HepG2 (cell line): Measurements from ENCODE around the gene ZSCAN31. TPM values are rescaled to one million over a fixed set of nuclear protein-coding genes. Genes with fewer than 3 reads are reported as not detected.

Source experiments
- CAMTA2 ChIP-seq: sonication (generic); formaldehyde crosslinking; IDR thresholded peaks from 2 replicates; pipeline ENCODE4 v1.4.0; 2020; ENCODE audit warnings: mild to moderate bottlenecking, missing genetic modification reagents, borderline replicate concordance
- CHD4 ChIP-seq: fragments of 200-600 bp; sonication (generic); IDR thresholded peaks from 2 replicates; pipeline ENCODE4 v1.7.0; 2017; ENCODE audit warnings: mild to moderate bottlenecking, low read length, borderline replicate concordance
- FOXJ3 ChIP-seq: sonication (generic); formaldehyde crosslinking; IDR thresholded peaks from 2 replicates; pipeline ENCODE4 v1.4.0; 2020; ENCODE audit warnings: missing genetic modification reagents, mild to moderate bottlenecking, borderline replicate concordance
- MTF2 ChIP-seq: sonication (generic); formaldehyde crosslinking; IDR thresholded peaks from 2 replicates; pipeline ENCODE4 v1.5.0; 2020; ENCODE audit warnings: missing genetic modification reagents, borderline replicate concordance
- MXD4 ChIP-seq: IDR thresholded peaks from 2 replicates; pipeline ENCODE4 v1.6.1; 2016; ENCODE audit warnings: mild to moderate bottlenecking, missing biosample characterization, missing genetic modification reagents
- POLR2A ChIP-seq, 2 experiments: IDR thresholded peaks; 2 replicates each; pipeline ENCODE4 v1.6.1; 2011; ENCODE audit warnings: low read depth in 2 of 2, low read length in 2 of 2, mild to moderate bottlenecking in 1 of 2, moderate library complexity in 1 of 2; ENCODE audit not compliant: insufficient read depth in 1 of 2
- PRDM15 ChIP-seq: sonication (generic); formaldehyde crosslinking; IDR thresholded peaks from 2 replicates; pipeline ENCODE4 v1.4.0; 2020; ENCODE audit warnings: missing genetic modification reagents
- SP140L ChIP-seq: sonication (generic); formaldehyde crosslinking; IDR thresholded peaks from 2 replicates; pipeline ENCODE4 v1.4.0; 2020; ENCODE audit warnings: missing genetic modification reagents, borderline replicate concordance
- SPEN ChIP-seq: sonication (generic); formaldehyde crosslinking; IDR thresholded peaks from 2 replicates; pipeline ENCODE4 v1.5.1; 2020; ENCODE audit warnings: low read depth, mild to moderate bottlenecking, missing genetic modification reagents
- THAP8 ChIP-seq: sonication (generic); formaldehyde crosslinking; IDR thresholded peaks from 2 replicates; pipeline ENCODE4 v1.5.1; 2020; ENCODE audit warnings: missing genetic modification reagents, mild to moderate bottlenecking, borderline replicate concordance
- THYN1 ChIP-seq: sonication (generic); formaldehyde crosslinking; IDR thresholded peaks from 2 replicates; pipeline ENCODE4 v1.8.1; 2023; ENCODE audit warnings: low read depth, mild to moderate bottlenecking, moderate library complexity, missing genetic modification reagents, borderline replicate concordance
- TIGD3 ChIP-seq: sonication (generic); formaldehyde crosslinking; IDR thresholded peaks from 2 replicates; pipeline ENCODE4 v1.5.1; 2020; ENCODE audit warnings: mild to moderate bottlenecking, missing genetic modification reagents, borderline replicate concordance
- ZFP62 ChIP-seq: sonication (generic); formaldehyde crosslinking; IDR thresholded peaks from 2 replicates; pipeline ENCODE4 v1.4.0; 2020; ENCODE audit warnings: missing genetic modification reagents
- ZNF10 ChIP-seq: sonication (generic); formaldehyde crosslinking; IDR thresholded peaks from 2 replicates; pipeline ENCODE4 v1.4.0; 2020; ENCODE audit warnings: mild to moderate bottlenecking, low read depth, missing genetic modification reagents, borderline replicate concordance
- ZNF225 ChIP-seq: sonication (generic); formaldehyde crosslinking; IDR thresholded peaks from 2 replicates; pipeline ENCODE4 v1.4.0; 2020; ENCODE audit warnings: mild to moderate bottlenecking, missing genetic modification reagents
- ZNF275 ChIP-seq: sonication (generic); formaldehyde crosslinking; IDR thresholded peaks from 2 replicates; pipeline ENCODE4 v1.8.0; 2022; ENCODE audit warnings: missing genetic modification reagents, mild to moderate bottlenecking, inconsistent platforms, borderline replicate concordance
- ZNF446 ChIP-seq: sonication (generic); formaldehyde crosslinking; IDR thresholded peaks from 2 replicates; pipeline ENCODE4 v1.5.0; 2020; ENCODE audit warnings: mild to moderate bottlenecking, missing genetic modification reagents
- ZNF580 ChIP-seq: IDR thresholded peaks from 2 replicates; pipeline ENCODE4 v1.6.1; 2016; ENCODE audit warnings: low read depth, borderline replicate concordance
- ZNF614 ChIP-seq: IDR thresholded peaks from 2 replicates; pipeline ENCODE4 v1.6.1; 2018; ENCODE audit warnings: missing biosample characterization, missing genetic modification reagents, inconsistent platforms, borderline replicate concordance
- ZNF749 ChIP-seq: sonication (generic); formaldehyde crosslinking; IDR thresholded peaks from 2 replicates; pipeline ENCODE4 v1.8.0; 2022; ENCODE audit warnings: mild to moderate bottlenecking, missing genetic modification reagents, moderate library complexity, borderline replicate concordance
- ZNF768 ChIP-seq: sonication (generic); formaldehyde crosslinking; IDR thresholded peaks from 2 replicates; pipeline ENCODE4 v1.4.0; 2020; ENCODE audit warnings: missing genetic modification reagents
- ZNF776 ChIP-seq: sonication (generic); formaldehyde crosslinking; IDR thresholded peaks from 2 replicates; pipeline ENCODE4 v1.4.0; 2020; ENCODE audit warnings: mild to moderate bottlenecking, missing genetic modification reagents
- ZSCAN12 ChIP-seq: sonication (generic); formaldehyde crosslinking; IDR thresholded peaks from 2 replicates; pipeline ENCODE4 v1.9.0; 2021; ENCODE audit warnings: mild to moderate bottlenecking, missing genetic modification reagents
- polyA plus RNA-seq, 8 experiments: library from polyadenylated mRNA; depleted of rRNA in 3 of 8; stranded (reverse) in 7 of 8; unstranded in 1 of 8; fragments of >200 nt; fragmentation: Illumina TruSeq in 4 of 8; extraction: Trizol in 4 of 8; gene quantifications; 2 replicates each; pipeline versions ENCODE4 v1.2.1 to v1.2.3, GENCODE V29; 2011 to 2016; ENCODE audit warnings: low read depth in 4 of 8, missing spikeins in 1 of 8, mixed read lengths in 1 of 8; ENCODE audit not compliant: insufficient read depth in 1 of 8
- total RNA-seq, 5 experiments: library from RNA; depleted of rRNA; stranded (reverse); fragments of >200 nt; fragmentation: Illumina TruSeq; extraction: Trizol; gene quantifications; 2 replicates each; pipeline ENCODE4 v1.2.3, GENCODE V29; 2016; ENCODE audit warnings: low read depth in 1 of 5

The ZSCAN31 gene
- total and polyA plus RNA-seq, 2 of the 13 experiments (the other 11 are each of a cell fraction or from before 2014, with no cell fraction given): 5.3 to 6.2 TPM

- TF ChIP-seq THYN1 (CRISPR knock-in tag) (0 out of 2 replicates have a peak, but pooled peaks have one; percentile 24), ZNF225 (CRISPR knock-in tag) (no peak; the same call in 1 of the 2 replicates), ZNF580 (no peak), CAMTA2 (CRISPR knock-in tag) (no peak), ZNF776 (CRISPR knock-in tag) (no peak), ZNF10 (CRISPR knock-in tag) (no peak), ZNF768 (CRISPR knock-in tag) (no peak), MTF2 (CRISPR knock-in tag) (0 out of 2 replicates have a peak, but pooled peaks have one; percentile 57), ZNF275 (CRISPR knock-in tag) (no peak), ZNF614 (CRISPR knock-in tag) (no peak), ZNF749 (CRISPR knock-in tag) (no peak), ZFP62 (CRISPR knock-in tag) (no peak), THAP8 (CRISPR knock-in tag) (no peak), PRDM15 (CRISPR knock-in tag) (no peak), ZSCAN12 (CRISPR knock-in tag) (no peak), CHD4 (no peak; the same call in 1 of the 2 replicates), SPEN (CRISPR knock-in tag) (0 out of 2 replicates have a peak, but pooled peaks have one; percentile 11), POLR2A (IDR thresholded peaks at IDR 0.05; ENCODE audit: insufficient read depth in 1 of 2, low read depth in 2 of 2, low read length in 2 of 2) (0 out of 4 replicates have a peak, but pooled peaks of 1 of the 2 experiments have one; percentile 31), MXD4 (CRISPR knock-in tag) (no peak), FOXJ3 (CRISPR knock-in tag) (no peak), ZNF446 (CRISPR knock-in tag) (no peak), SP140L (no peak), TIGD3 (CRISPR knock-in tag) (no peak)
Measured at GRCh38 chr6:28335040-28335563, 846 bp downstream of the ZSCAN31 start (continued).
